GM13976 (cell line): ENCODE measurements around the gene LIMA1.

Experiments
- DNase-seq: peaks from one replicate; pipeline ENCODE4 v3.0.0; 2012; ENCODE audit warnings: low spot score
- CTCF ChIP-seq: IDR thresholded peaks from 2 replicates; pipeline ENCODE4 v1.5.1; 2012; ENCODE audit warnings: borderline replicate concordance, mild to moderate bottlenecking; ENCODE audit not compliant: insufficient read depth; ENCODE audit errors: extremely low read depth, missing control alignments, control extremely low read depth
- in situ Hi-C: fragments of 300-500 bp; cut with MboI; formaldehyde crosslinking; loops from one replicate; pipeline ENCODE4 v1.12.0; 2022; ENCODE audit warnings: low sequenced_read_pairs, mixed read lengths, inconsistent platforms; ENCODE audit not compliant: unreplicated experiment

LIMA1 gene

GRCh38 chr12:50257236-50258166, 25.8 kb downstream of the LIMA1 start:
- no peak for DNase-seq
- in situ Hi-C loops, result no loop called here

GRCh38 chr12:50256761-50257160, 26.6 kb downstream of the LIMA1 start:
- TF ChIP-seq CTCF, result no peak
- in situ Hi-C loops, result no loop called here
- no peak for DNase-seq

More at GRCh38 chr12:50257236-50258166, 25.8 kb downstream of the LIMA1 start:
- TF ChIP-seq CTCF, result no peak

DNA sequence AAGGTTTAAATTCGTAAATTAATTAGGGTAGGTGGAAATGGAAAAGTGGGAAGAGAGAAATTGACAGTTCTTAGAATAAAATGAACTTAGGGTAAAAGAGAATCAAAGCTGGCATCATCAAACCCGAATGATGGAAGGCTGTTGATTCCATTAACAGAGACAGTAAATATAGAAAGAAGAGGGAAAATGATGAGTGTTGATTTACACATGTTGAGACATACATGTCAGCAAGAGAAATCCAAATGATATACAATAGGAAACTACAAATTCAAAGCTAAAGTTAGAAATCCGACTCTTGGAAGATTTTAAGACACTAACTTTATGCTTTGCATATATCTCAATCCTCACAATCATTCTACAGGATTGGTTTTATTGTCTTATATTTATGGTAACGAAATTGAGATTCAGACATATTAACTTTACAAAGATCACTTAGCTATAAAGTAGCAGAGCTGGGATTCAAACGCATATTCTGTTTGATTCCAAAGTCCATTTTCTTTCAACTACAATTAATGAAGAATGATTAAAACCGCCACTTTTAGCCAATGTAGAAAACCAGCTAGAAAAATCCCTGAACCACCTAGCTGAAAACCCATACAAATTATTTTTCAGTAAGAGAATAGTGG, 30.2 kb downstream of the LIMA1 start:
- no peak for DNase-seq
- TF ChIP-seq CTCF, result no peak
- in situ Hi-C loops, result no loop called here

GRCh38 chr12:50251619-50252252, 31.6 kb downstream of the LIMA1 start:
- in situ Hi-C loops, result no loop called here
- no peak for DNase-seq
- no peak for TF ChIP-seq CTCF

DNA sequence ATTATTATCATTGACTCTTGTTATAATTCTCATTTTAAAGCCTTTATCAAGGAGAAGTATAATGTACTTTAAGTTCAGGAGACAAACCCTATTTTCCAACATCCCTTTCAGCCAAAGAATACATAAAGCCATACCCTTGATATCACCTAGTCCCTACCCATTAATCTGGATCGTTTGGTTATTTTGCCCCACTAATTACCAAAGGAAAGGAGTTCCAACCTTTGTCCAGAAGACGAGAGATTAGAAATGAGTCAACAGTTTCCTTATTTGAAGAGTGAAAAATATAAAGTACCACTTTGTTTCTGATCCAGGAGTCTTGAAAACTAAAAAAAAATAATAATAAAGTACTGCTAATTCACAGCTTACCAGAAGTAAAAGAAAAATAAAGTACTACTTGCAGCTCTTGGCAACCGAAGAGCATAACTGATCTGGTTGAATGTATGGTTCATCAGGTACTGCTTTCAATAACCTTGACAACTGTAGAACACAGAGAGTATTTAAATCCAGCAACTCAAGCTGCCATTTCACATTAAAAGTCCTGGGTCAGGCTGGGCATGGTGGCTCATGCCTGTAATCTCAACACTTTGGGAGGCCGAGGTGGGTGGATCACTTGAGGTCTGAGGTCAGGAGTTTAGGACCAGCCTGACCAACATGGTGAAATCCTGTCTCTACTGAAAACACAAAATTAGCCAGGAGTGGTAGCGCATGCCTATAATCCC, 33.7 kb downstream of the LIMA1 start:
- in situ Hi-C loops, result no loop called here
- no peak for TF ChIP-seq CTCF
- no peak for DNase-seq

DNA sequence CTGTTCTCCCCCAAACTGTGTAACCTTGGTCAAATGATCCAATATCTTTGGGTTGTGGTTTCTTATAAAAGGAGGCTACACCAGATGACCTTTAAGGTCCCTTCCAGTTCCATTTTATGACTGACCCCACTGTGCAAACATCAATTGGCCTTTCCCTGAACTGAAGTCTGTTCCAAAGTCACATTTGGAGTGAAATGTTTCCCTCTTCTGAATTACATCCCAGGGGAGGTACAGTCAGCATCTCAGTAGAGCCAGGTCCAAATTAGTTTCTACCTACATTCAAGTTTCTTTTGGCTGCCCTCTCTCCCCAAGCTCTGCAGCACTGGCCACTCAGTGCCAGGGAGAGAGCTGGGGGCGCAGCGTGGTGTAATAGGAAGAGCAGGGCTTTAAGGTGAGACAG, 34.4 kb downstream of the LIMA1 start:
- TF ChIP-seq CTCF, result no peak
- in situ Hi-C loops, result no loop called here
- DNase-seq, result no peak
